Keratinocyte (primary cell): ENCODE measurements around the gene CENPO. TPM values are rescaled to one million over a fixed set of nuclear protein-coding genes. Genes with fewer than 3 reads are reported as not detected.

Source experiments
- DNase-seq: peaks from one replicate; pipeline ENCODE4 v3.0.0-alpha.2; 2011; ENCODE audit warnings: low read depth, missing footprints, low spot score
- FAIRE-seq: peaks from 2 replicates; lab custom pipeline; 2011; peaks lifted over from hg19 to GRCh38; lab: Jason Lieb, UNC
- H2AFZ ChIP-seq: 2 replicates; pipeline ENCODE4 v1.6.0; 2012; ENCODE audit warnings: low read length, control low read depth, inconsistent platforms; ENCODE audit not compliant: control insufficient read depth
- H3K27ac ChIP-seq: 2 replicates; pipeline ENCODE4 v1.5.1; 2011; ENCODE audit warnings: low read length; ENCODE audit not compliant: control insufficient read depth, insufficient read depth
- H3K27me3 ChIP-seq: 3 replicates; pipeline ENCODE4 v1.6.0; 2011; ENCODE audit warnings: low read length; ENCODE audit not compliant: control insufficient read depth, insufficient read depth; ENCODE audit errors: extremely low read depth
- H3K36me3 ChIP-seq, 2 experiments: 2 replicates in 1 of 2; 3 replicates in 1 of 2; pipeline ENCODE4 v1.5.1; 2011; ENCODE audit warnings: low read length in 2 of 2, mild to moderate bottlenecking in 1 of 2; ENCODE audit not compliant: control insufficient read depth in 2 of 2, insufficient read depth in 2 of 2; ENCODE audit errors: extremely low read depth in 1 of 2
- H3K4me1 ChIP-seq: 3 replicates; pipeline ENCODE4 v1.5.1; 2011; ENCODE audit warnings: low read length; ENCODE audit not compliant: control insufficient read depth, insufficient read depth; ENCODE audit errors: extremely low read depth
- H3K4me2 ChIP-seq: 3 replicates; pipeline ENCODE4 v1.6.0; 2011; ENCODE audit warnings: low read depth, low read length; ENCODE audit not compliant: control insufficient read depth, insufficient read depth; ENCODE audit errors: extremely low read depth
- H3K4me3 ChIP-seq, 3 experiments: fragments of 200-600 bp in 1 of 3; sonication (generic) in 1 of 3; 2 replicates in 2 of 3; 3 replicates in 1 of 3; pipeline ENCODE4 v1.5.1; 2011 to 2016; ENCODE audit warnings: low read length in 3 of 3, mild to moderate bottlenecking in 3 of 3, control low read depth in 2 of 3, inconsistent platforms in 1 of 3, low read depth in 1 of 3, mixed read lengths in 1 of 3, mixed run types in 1 of 3, moderate library complexity in 1 of 3; ENCODE audit not compliant: control insufficient read depth in 2 of 3, insufficient read depth in 2 of 3; ENCODE audit errors: extremely low read depth in 1 of 3
- H3K79me2 ChIP-seq: 2 replicates; pipeline ENCODE4 v1.6.0; 2012; ENCODE audit warnings: low read length; ENCODE audit not compliant: control insufficient read depth, insufficient read depth
- H3K9ac ChIP-seq: 3 replicates; pipeline ENCODE4 v1.6.0; 2011; ENCODE audit warnings: low read length; ENCODE audit not compliant: control insufficient read depth, insufficient read depth; ENCODE audit errors: extremely low read depth
- H3K9me1 ChIP-seq: 3 replicates; pipeline ENCODE4 v1.6.0; 2011; ENCODE audit warnings: low read length; ENCODE audit not compliant: control insufficient read depth, insufficient read depth; ENCODE audit errors: extremely low read depth
- H3K9me3 ChIP-seq: 2 replicates; pipeline ENCODE4 v1.5.1; 2012; ENCODE audit warnings: low read depth, low read length; ENCODE audit not compliant: control insufficient read depth
- H4K20me1 ChIP-seq: 3 replicates; pipeline ENCODE4 v1.6.0; 2011; ENCODE audit warnings: low read length; ENCODE audit not compliant: control insufficient read depth, insufficient read depth; ENCODE audit errors: extremely low read depth
- CTCF ChIP-seq, 3 experiments: IDR thresholded peaks in 1 of 3; conservative IDR thresholded peaks in 1 of 3; optimal IDR thresholded peaks in 1 of 3; 2 replicates in 2 of 3; 3 replicates in 1 of 3; pipeline versions ENCODE3 to v1.5.1; 2011; ENCODE audit warnings: low read length in 3 of 3, mild to moderate bottlenecking in 3 of 3, moderate library complexity in 2 of 3, control low read depth in 1 of 3, inconsistent platforms in 1 of 3; ENCODE audit not compliant: insufficient read depth in 2 of 3; ENCODE audit errors: extremely low read depth in 1 of 3
- EZH2 ChIP-seq: IDR thresholded peaks from one replicate; pipeline ENCODE4 v1.6.1; 2012; ENCODE audit warnings: inconsistent platforms, mild to moderate bottlenecking, low read length, moderate library complexity
- dilution Hi-C: fragments of 300-500 bp; cut with MboI; formaldehyde crosslinking; loops from one replicate; pipeline ENCODE4 v1.7.0; 2020; ENCODE audit warnings: low sequenced_read_pairs; ENCODE audit not compliant: extremely low pct_ligation_motif_present
- polyA plus RNA-seq, 5 experiments: library from polyadenylated mRNA; depleted of rRNA in 3 of 5; stranded (reverse) in 3 of 5; stranded (forward) in 1 of 5; unstranded in 1 of 5; fragments of >200 nt; gene quantifications; 1 replicate in 1 of 5; 2 replicates in 3 of 5; 3 replicates in 1 of 5; pipeline versions ENCODE4 v1.2.1 to v1.2.3, GENCODE V29; 2011 to 2012; ENCODE audit warnings: missing spikeins in 2 of 5, low read depth in 1 of 5, low replicate concordance in 1 of 5

Gene CENPO
- polyA plus RNA-seq, 1 donor (not counting 4 experiments of a cell fraction or from before 2014, with no cell fraction given), result 12.1 TPM

GRCh38 chr2:24852431-24853020 is 59.3 kb downstream of the CENPO start:
- H3K36me3 ChIP-seq, result no peaks in the 10 kb centered on the region
- FAIRE-seq, result no peak

GRCh38 chr2:24853046-24853445 is 59.8 kb downstream of the CENPO start:
- H3K27ac ChIP-seq, result no peak overlapping the region
- no peak overlapping the region for H3K9ac ChIP-seq
- H3K79me2 ChIP-seq, result no peaks in the 10 kb centered on the region
- H3K4me1 ChIP-seq, result no peaks in the 10 kb centered on the region
- TF ChIP-seq EZH2 (no peak), CTCF (optimal IDR thresholded peaks at IDR 0.05 in 1 of 3, IDR thresholded peaks at IDR 0.05 in 1 of 3, conservative IDR thresholded peaks at IDR 0.05 in 1 of 3; ENCODE audit: extremely low read depth in 1 of 3, insufficient read depth in 2 of 3, low read length in 3 of 3) (no peak)
- no peak overlapping the region for H2AFZ ChIP-seq
- FAIRE-seq (no peak), DNase-seq (no peak)
- dilution Hi-C loops, result no loop called here
- no peaks in the 10 kb centered on the region for H3K36me3 ChIP-seq
- H3K9me3 ChIP-seq, result no peaks in the 10 kb centered on the region
- H3K27me3 ChIP-seq, result no peaks in the 10 kb centered on the region
- no peaks in the 10 kb centered on the region for H3K9me1 ChIP-seq
- H3K4me2 ChIP-seq, result no peak overlapping the region
- H4K20me1 ChIP-seq, result no peaks in the 10 kb centered on the region
- no peak overlapping the region for H3K4me3 ChIP-seq

More at GRCh38 chr2:24852431-24853020, 59.3 kb downstream of the CENPO start:
- H3K79me2 ChIP-seq, result no peaks in the 10 kb centered on the region
- TF ChIP-seq CTCF (optimal IDR thresholded peaks at IDR 0.05 in 1 of 3, IDR thresholded peaks at IDR 0.05 in 1 of 3, conservative IDR thresholded peaks at IDR 0.05 in 1 of 3; ENCODE audit: extremely low read depth in 1 of 3, insufficient read depth in 2 of 3, low read length in 3 of 3) (no peak), EZH2 (no peak)
- dilution Hi-C loops, result no loop called here
- H3K4me1 ChIP-seq, result no peaks in the 10 kb centered on the region
- no peak overlapping the region for H3K27ac ChIP-seq
- H3K4me2 ChIP-seq, result no peak overlapping the region
- H3K9me3 ChIP-seq, result no peaks in the 10 kb centered on the region
- no peaks in the 10 kb centered on the region for H3K9me1 ChIP-seq
- no peaks in the 10 kb centered on the region for H3K27me3 ChIP-seq
- no peaks in the 10 kb centered on the region for H4K20me1 ChIP-seq
- H3K4me3 ChIP-seq, result no peak overlapping the region
- H2AFZ ChIP-seq, result no peak overlapping the region
- no peak for DNase-seq
- no peak overlapping the region for H3K9ac ChIP-seq
